NCI-H2107 treated with DMSO at 0.1 percent for 48 hours (cell line): Measurements from ENCODE around the gene DIP2B.

ENCODE experiments used
- DNase-seq: peaks from one replicate; lab custom pipeline; 2025; ENCODE audit not compliant: unreplicated experiment; lab: John Stamatoyannopoulos, UW

The DIP2B gene

GRCh38 chr12:50635857-50636256 is 131.1 kb downstream of the DIP2B start:
- no peak for DNase-seq

- DNase-seq: no peak
Observed at GRCh38 chr12:50636505-50636904, 131.7 kb downstream of the DIP2B start.

- peak; percentile 89 for DNase-seq
Observed at GRCh38 chr12:50637870-50638481, 133.2 kb downstream of the DIP2B start.

- DNase-seq: no peak
Observed at GRCh38 chr12:50638482-50638880, 133.7 kb downstream of the DIP2B start.

GRCh38 chr12:50639721-50640120 is 134.9 kb downstream of the DIP2B start:
- DNase-seq: peak; percentile 24

- no peak for DNase-seq
Observed at GRCh38 chr12:50640321-50640939, 135.6 kb downstream of the DIP2B start.

GRCh38 chr12:50641566-50641965 is 136.8 kb downstream of the DIP2B start:
- peak; percentile 69 for DNase-seq

GRCh38 chr12:50642035-50642451 is 137.3 kb downstream of the DIP2B start:
- peak; percentile 69 for DNase-seq

GRCh38 chr12:50642761-50643160 is 138.0 kb downstream of the DIP2B start:
- peak; percentile 89 for DNase-seq

GRCh38 chr12:50647031-50647430 is 142.2 kb downstream of the DIP2B start:
- peak; percentile 62 for DNase-seq

- no peak for DNase-seq
Observed at GRCh38 chr12:50647479-50647878, 142.7 kb downstream of the DIP2B start.

- DNase-seq: no peak
Observed at GRCh38 chr12:50650285-50650684, 145.5 kb downstream of the DIP2B start.

- DNase-seq: no peak
Observed at GRCh38 chr12:50655374-50655921, 150.7 kb downstream of the DIP2B start.

- DNase-seq: no peak
Observed at GRCh38 chr12:50659260-50659659, 154.5 kb downstream of the DIP2B start.

GRCh38 chr12:50659690-50660424 is 155.1 kb downstream of the DIP2B start:
- DNase-seq: no peak

- DNase-seq: no peak
Observed at GRCh38 chr12:50660425-50660822, 155.6 kb downstream of the DIP2B start.

- no peak for DNase-seq
Observed at GRCh38 chr12:50661300-50662115, 156.7 kb downstream of the DIP2B start.

GRCh38 chr12:50662116-50662510 is 157.3 kb downstream of the DIP2B start:
- DNase-seq: no peak

GRCh38 chr12:50665170-50665569 is 160.4 kb downstream of the DIP2B start:
- no peak for DNase-seq

GRCh38 chr12:50665609-50666008 is 160.8 kb downstream of the DIP2B start:
- no peak for DNase-seq

- no peak for DNase-seq
Observed at GRCh38 chr12:50666023-50666422, 161.2 kb downstream of the DIP2B start.
